ENCODE measurements around the gene USP17L29.
"Not testable (repeated sequence)": the region's sequence is repeated elsewhere in the genome, so short reads cannot be mapped to it uniquely, and the experiment has no call there.

- not testable (repeated sequence) for TF ChIP-seq CTCF (IDR thresholded peaks at IDR 0.05; ENCODE audit: low read length); EZH2 (IDR thresholded peaks at IDR 0.05; ENCODE audit: borderline replicate concordance, low read length)
Measured at GRCh38 chr4:9334358-9334757, 19.1 kb upstream of the USP17L29 start, which contains the start of gene USP17L26.
